GM21360 (cell line): ENCODE data around the gene GLDC.
"Not testable (repeated sequence)": the region's sequence is repeated elsewhere in the genome, so short reads cannot be mapped to it uniquely, and the experiment has no call there.

ENCODE experiments used
- ATAC-seq: cut with Tn5 transposase; IDR thresholded peaks from one replicate; pipeline ENCODE4 v1.9.1; 2021; ENCODE audit warnings: mild to moderate bottlenecking, moderate library complexity; ENCODE audit not compliant: unreplicated experiment

The GLDC gene

GRCh38 chr9:6645355-6646292 lies at the start of gene GLDC:
Gene GLDC, minus strand, starts transcription at chr9:6645729. Its CDS starts 230 bp downstream, at chr9:6645499.
- ATAC-seq: peak; percentile 84

- no peak for ATAC-seq
These were observed 47.4 kb upstream of the GLDC start for GRCh38 chr9:6692881-6693361.

GRCh38 chr9:6692433-6692832 lies 46.9 kb upstream of the GLDC start:
- no peak for ATAC-seq

- not testable (repeated sequence) for ATAC-seq
These were observed 45.1 kb upstream of the GLDC start for GRCh38 chr9:6690675-6691070.

GRCh38 chr9:6689893-6690674 lies 44.6 kb upstream of the GLDC start:
- ATAC-seq: no peak

GRCh38 chr9:6687180-6687579 lies 41.7 kb upstream of the GLDC start:
- ATAC-seq: no peak

GRCh38 chr9:6686396-6686795 lies 40.9 kb upstream of the GLDC start:
- no peak for ATAC-seq

- ATAC-seq: no peak
These were observed 36.5 kb upstream of the GLDC start for GRCh38 chr9:6681957-6682501.

GRCh38 chr9:6681147-6681956 lies 35.8 kb upstream of the GLDC start:
- ATAC-seq: peak; percentile 70

- ATAC-seq: peak; percentile 24
These were observed 35.2 kb upstream of the GLDC start for GRCh38 chr9:6680797-6681146.

GRCh38 chr9:6677803-6678202 lies 32.3 kb upstream of the GLDC start:
- ATAC-seq: no peak

- ATAC-seq: no peak
These were observed 30.9 kb upstream of the GLDC start for GRCh38 chr9:6676254-6676921.

GRCh38 chr9:6675268-6675667 lies 29.7 kb upstream of the GLDC start:
- ATAC-seq: no peak

- ATAC-seq: no peak
These were observed 27.9 kb upstream of the GLDC start for GRCh38 chr9:6673326-6674025.

- no peak for ATAC-seq
These were observed 26.6 kb upstream of the GLDC start for GRCh38 chr9:6672118-6672517.

- no peak for ATAC-seq
These were observed 25.9 kb upstream of the GLDC start for GRCh38 chr9:6671416-6671815.

- ATAC-seq: no peak
These were observed 24.4 kb upstream of the GLDC start for GRCh38 chr9:6669881-6670280.

GRCh38 chr9:6667633-6668280 lies 22.2 kb upstream of the GLDC start:
- ATAC-seq: no peak

- no peak for ATAC-seq
These were observed 21.6 kb upstream of the GLDC start for GRCh38 chr9:6667080-6667479.
